ENCODE data around the gene UNC5C.
A peak's percentile ranks its signal among the peaks of the same experiment; 100 is the strongest.
"Not testable (repeated sequence)": the region's sequence is repeated elsewhere in the genome, so short reads cannot be mapped to it uniquely, and the experiment has no call there.

Gene UNC5C

DNA sequence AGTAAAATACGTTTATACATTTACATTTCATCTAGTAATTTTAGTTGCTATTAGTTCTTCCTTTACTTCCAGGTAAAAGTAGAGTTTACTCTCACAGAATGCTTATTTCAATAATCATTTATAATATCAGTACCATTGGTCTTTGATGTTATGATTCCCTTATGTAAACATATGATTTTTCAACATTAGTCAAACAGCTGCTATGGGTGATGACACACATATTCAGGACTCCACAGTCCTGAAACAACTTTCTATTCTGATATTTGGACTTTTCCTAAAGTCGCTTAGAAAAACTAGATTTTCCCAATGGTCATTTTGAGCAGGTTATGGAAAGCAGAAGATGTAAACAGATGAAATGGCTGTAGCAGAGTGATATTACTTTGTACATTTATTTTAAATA, 369.8 kb downstream of the UNC5C start:
- DNase-seq (ENCODE audit: low spot score): no peak

DNA sequence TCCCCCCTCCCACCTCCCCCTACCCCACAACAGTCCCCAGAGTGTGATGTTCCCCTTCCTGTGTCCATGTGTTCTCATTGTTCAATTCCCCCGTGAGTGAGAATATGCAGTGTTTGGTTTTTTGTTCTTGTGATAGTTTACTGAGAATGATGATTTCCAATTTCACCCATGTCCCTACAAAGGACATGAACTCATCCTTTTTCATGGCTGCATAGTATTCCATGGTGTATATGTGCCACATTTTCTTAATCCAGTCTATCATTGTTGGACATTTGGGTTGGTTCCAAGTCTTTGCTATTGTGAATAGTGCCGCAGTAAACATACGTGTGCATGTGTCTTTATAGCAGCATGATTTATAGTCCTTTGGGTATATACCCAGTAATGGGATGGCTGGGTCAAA, 377.4 kb downstream of the UNC5C start:
- DNase-seq (ENCODE audit: low spot score): not testable (repeated sequence)

DNA sequence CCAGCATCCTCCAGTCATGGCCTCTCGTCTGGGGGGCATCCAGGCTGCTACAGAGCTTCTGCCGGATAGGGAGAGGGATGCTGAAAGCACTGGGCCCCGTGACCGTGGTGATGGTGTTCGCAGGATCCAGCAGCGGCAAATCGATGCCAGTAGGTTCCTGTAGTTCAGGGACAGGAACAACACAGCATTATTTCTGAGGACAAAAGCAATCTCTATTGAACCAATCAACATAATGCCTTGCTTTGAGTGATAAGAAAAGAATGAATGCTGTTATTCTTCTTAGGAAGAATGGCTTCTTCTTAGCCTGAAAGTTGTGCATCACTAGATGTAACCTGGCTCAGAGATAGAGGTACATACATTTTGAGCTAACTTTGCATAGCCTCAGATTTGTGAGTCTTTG, 378.6 kb downstream of the UNC5C start:
- no peak for DNase-seq (ENCODE audit: low spot score)

DNA sequence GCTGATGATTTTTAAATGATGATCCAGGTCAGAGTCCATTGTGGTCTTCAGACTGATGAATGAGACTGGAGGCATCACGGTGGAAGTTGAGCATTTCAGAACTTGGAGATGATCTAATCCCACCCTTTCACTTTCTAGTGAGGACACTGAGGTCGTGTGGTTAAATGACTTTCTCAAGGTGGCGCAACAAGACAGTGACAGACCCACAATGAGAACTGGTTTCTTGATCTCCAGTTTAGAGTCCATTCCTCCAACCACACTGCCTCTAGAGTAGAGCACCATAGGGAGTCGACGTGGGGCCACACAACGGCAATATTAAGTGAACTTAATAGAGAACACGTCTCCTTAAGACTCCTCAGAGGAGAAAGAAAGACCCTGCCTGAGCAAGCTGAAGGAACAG, 381.0 kb downstream of the UNC5C start:
- DNase-seq (ENCODE audit: low spot score): no peak

DNA sequence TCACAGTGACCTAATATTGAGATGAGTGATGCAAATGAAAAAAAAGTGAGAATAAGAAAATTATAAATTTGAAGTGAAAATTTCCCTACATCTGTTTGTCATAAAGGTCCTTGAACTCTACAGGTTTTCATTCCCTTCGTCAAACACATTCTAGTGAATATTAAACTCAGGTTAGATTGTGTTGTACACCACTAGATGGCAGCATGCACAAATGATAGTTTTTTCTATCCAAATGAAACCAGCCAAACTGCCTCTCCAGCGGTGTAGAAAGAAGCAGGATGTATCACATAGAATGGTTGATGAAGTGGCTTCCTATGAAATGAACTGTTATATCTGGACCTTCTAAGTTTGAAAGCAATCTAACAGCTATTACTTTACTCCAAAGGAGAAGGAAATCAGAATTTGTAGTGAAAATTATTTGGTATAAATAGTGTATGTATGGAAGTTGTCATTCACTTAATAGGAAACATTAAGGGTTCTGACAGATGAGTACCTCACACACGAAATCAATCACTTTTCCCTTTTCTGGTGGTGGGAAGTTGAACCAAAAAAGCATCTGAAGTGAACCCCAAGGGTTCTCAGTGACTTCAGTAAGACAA, 382.7 kb downstream of the UNC5C start:
- peak; percentile 69 for DNase-seq (ENCODE audit: low spot score)

DNA sequence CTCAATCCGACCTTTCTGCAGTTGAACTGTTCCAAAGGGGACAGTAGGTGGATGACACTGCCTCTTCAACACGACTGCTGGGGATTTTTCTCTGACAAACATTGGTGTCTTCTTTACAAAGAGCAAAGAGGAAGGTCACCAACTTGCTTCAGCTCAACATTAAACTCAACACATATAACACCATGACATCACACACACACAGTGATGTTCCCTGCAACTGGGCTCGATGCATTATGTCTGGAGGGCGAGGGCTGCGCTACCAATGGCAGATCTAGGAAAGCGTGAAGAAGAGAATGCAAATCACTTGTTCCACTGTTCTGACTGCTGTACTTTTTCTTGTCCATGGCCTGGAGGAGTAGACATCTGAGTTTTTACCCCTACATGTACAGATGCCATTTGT, 385.9 kb downstream of the UNC5C start:
- DNase-seq (ENCODE audit: low spot score): no peak

DNA sequence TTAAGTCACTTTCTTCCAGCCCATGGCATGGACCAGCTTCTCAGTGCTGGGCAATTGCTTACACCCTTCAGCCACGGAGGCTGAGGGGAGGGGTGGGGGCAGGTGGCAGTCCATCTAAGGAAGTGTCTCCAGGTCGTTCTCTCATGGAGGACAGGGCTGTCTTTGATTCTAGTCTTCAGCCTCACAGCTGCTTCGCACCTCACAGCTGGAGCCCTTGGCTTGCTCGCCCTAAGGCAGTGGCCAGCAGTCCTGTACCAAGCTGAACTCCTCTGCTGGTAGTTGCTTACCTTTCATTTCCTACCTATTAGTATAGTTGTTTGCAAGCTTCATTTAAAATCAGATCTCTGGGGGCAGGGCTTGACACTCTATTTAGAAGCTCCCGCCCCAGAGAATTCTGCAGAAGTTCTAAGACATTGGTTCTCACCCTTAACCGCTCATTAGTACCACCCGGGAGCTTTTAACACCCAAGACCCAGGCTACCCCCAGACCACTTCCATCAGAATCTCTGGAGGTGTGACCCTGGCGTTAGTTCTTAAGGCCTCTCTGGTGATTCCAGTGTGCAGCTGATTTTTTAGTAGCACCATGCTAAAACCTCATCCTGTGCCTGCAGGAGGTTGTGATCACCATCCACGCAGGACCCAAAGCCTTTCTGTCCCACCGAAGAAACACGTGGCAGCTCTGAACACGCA, 386.8 kb downstream of the UNC5C start:
- DNase-seq (ENCODE audit: low spot score): no peak

DNA sequence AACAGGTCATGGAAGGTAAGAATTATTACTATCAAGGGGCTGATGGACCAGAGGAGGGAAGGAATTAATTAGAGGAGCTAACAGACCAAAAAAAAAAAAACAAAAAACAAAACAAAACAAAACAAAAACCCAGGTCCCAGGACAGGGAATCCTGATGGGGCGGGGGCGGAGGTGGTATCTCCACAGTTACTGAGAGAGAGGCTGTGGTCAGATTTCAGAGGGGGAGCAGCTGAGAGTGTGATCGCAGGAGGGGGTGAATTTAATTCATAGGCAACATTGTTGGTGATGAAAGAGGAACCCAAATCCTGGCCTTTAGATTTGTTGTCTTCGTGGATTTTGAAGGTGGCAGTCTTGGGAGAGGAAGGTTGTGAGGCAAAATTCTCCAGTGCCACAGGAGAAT, 389.4 kb downstream of the UNC5C start:
- no peak for DNase-seq (ENCODE audit: low spot score)

DNA sequence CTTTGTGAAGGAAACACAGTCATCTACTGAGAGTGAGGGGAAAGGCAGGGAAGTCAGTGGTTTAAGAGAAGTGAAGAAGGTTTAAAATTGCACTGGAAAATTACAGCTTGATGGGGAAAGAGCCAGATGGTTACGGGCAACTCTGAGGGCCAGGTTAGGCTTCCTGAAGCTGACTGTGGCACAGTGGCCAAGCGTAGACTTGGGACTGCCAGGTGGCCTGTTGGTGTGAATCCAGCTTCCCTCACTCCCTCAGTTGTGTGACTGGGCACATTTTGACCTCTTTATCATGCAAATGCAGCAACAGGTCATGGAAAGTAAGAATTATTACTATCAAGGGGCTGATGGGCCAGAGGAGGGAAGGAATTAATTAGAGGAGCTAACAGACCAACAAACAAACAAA, 390.1 kb downstream of the UNC5C start:
- no peak for DNase-seq (ENCODE audit: low spot score)

DNA sequence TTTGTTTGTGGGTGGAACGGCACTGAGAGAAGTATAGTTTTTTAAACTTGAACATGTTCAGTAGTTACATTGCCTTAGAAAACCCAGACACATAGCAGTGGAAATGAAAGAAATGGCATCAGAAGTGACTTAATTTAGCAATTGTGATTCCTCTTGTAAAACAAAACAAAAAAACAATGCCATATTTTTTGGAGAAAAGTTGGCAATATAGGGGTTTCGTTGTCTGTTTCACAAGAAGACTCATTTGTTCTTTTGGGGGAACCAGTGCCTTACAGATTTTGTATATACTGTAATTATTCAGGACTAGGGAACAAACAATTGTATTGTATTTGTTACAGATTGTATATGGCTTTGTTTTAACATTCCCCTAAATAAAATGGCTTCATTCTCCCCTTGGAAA, 390.7 kb downstream of the UNC5C start:
- no peak for DNase-seq (ENCODE audit: low spot score)

DNA sequence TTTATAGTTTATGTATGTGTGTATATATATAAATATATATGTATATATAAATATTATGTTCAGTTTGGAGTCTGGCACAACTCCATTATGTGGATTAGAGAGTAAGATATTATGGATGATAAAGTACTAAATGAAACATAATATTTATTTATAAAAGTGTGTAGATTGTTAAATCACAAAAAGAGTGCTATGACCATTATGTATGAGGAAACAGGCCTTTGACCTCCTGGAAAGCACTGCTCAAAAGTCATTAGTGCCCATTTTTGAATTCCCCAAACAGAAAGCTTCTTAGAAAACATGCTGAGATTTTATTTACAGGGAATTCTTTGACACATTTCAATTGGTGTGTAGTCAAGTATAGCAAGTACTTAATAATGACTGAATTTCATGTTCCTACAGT, 391.2 kb downstream of the UNC5C start:
- no peak for DNase-seq (ENCODE audit: low spot score)

DNA sequence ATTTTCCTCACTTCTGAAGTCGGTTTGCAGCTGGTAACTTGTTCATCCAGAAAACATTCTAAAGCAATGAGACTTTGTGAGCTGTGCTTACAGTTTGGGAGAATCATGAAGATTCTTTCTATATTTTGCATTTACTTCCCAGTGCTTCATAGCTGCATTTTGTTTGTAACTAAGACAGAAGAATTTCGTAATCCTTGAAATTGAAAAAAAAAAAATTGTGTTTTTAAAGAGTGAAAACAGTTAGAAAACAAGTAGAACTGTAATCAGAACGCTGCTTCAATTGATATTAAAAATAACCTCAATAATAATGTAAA, 392.4 kb downstream of the UNC5C start:
- DNase-seq (ENCODE audit: low spot score): no peak

DNA sequence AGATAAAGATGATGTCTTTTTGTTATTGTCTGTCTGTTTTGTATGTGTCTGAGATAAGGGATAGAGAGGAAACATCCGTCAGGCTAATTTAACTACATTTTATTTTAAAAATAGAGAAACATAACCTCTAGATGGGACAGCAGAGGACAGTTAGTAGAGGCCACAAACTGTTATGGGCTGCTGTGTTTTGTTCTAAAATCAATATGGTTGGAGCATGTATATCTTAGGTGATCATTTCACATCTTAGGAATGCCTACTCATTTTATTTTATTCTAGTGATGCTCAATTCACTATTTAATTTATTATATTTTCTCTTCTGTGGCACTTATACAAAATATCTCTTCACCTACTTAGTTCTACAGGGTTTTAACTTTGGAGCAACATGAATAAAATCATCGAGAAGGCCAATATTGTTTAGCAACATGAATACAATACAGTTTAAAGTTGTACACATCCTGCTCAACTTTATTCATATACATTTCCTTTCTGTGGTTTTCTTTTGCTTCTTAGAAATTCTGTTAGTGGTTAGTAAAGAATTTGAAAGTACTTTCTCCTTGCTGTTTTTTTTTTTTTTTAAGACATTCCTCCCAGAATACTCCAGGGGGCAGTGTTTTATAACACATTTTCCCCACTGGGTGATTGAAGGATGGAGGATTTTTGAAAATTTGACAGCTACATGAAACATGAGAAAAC, 392.9 kb downstream of the UNC5C start:
- DNase-seq (ENCODE audit: low spot score): peak; percentile 44

DNA sequence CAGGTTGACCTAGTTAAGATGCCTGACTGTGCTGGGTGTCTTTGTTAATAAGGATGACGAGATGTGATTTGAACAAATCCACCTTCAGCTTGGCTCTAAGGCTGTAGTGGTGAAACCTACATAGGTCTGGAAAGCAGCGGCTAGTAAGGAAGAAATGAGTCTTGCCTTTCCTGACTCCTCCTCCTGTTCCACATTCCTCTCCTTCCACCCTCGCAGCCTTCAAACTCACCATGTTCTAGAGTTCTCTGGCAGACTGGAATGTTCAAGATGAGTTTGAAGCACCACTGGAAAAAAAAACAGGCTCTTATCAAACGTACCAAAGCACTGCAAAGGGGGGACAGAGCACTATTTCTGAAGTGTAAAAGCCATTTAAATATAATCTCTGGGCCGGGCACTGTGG, 395.6 kb downstream of the UNC5C start:
- no peak for DNase-seq (ENCODE audit: low spot score)

DNA sequence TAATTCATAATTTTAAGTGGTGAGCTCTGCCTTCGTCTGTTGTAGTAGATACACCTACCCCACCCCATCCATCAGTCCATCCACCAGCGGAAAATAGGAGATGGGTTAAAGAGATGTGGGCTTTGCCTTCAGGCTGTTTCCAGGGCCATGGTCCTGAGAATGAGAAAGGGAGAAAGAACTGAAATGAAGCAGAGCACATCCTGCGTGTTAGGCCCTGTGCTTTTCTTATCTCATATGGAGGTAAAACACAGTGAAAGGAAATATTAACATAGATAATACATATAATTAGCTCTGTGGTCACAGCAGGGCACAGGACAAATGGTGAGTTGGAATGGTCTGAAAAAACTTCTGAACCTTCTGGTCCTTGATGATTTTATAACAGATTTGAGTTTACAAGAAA, 397.5 kb downstream of the UNC5C start:
- DNase-seq (ENCODE audit: low spot score): no peak

DNA sequence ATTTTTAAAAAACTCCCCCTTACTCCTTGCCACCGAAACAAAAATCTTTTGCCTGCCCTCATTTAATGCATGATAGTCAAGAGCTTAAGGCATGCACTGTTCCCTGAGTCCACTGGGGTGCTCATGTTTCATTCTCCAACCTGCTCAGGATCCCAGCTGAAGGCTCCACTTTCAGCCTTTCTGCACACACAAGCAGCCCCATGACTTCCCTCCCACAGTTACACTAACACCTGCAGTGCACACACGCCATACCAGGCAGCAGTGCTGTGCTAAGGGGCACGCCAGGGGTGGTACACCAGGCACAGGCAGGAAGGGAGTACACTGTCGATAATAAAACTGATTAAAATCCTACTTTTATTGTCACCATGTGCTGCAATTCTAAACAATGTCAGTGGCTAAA, 405.8 kb downstream of the UNC5C start:
- no peak for DNase-seq (ENCODE audit: low spot score)

DNA sequence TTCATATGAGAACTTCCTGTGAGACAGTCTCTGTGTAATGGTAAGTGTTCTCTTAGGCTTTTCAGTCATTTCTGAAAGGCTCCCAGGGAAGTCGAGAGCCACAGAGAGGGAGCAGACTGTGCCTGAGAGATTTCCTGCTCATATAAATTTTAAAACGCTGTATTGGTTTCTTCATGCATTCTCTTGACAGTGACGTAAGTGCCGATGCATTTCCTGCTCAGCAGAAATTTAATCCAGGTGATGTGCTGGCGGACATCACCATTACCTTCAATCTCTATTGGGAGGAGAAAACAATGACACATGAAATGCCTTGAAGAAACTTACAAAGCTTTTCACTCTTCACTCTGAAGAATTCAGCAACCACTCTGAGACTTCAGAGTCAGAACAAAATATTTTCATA, 407.4 kb downstream of the UNC5C start:
- DNase-seq (ENCODE audit: low spot score): no peak

DNA sequence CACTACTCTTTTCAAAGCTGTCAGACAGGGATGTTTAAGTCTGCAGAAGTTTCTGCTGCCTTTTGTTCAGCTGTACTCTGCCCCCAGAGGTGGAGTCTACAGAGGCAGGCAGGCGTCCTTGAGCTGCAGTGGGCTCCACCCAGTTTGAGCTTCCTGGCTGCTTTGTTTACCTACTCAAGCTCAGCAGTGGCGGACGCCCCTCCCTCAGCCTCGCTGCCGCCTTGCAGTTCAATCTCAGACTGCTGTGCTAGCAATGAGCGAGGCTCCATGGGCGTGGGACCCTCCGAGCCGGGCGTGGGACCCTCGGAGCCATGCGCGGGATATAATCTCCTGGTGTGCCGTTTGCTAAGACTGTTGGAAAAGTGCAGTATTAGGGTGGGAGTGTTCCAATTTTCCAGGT, 409.3 kb downstream of the UNC5C start:
- not testable (repeated sequence) for DNase-seq (ENCODE audit: low spot score)

DNA sequence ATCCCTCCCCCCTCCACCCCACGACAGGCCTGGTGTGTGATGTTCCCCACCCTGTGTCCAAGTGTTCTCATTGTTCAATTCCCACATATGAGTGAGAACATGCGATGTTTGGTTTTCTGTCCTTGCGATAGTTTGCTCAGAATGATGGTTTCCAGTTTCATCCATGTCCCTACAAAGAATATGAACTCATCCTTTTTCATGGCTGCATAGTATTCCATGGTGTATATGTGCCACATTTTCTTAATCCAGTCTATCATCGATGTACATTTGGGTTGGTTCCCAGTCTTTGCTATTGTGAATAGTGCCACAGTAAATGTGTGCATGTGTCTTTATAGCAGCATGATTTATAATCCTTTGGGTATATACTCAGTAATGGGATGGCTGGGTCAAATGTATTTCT, 414.8 kb downstream of the UNC5C start:
- DNase-seq (ENCODE audit: low spot score): not testable (repeated sequence)

DNA sequence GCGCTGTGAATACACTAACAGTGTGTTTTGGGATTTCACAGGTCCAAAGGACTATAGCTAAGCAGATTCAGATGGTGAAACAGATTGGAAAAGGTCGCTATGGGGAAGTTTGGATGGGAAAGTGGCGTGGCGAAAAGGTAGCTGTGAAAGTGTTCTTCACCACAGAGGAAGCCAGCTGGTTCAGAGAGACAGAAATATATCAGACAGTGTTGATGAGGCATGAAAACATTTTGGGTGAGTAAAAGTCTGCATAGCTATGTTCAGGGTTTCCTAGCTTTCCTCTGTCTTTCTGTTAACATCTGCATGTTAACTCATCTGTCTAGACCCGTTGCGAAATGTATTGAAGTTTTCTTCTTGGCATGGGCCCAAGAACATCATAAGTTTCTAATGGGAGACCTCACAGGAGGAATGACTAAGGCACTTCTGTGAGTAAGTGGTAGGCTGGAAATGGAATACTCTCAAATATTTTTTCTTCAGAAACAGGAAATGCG, 418.9 kb downstream of the UNC5C start:
- peak; percentile 98 for DNase-seq (ENCODE audit: low spot score)

DNA sequence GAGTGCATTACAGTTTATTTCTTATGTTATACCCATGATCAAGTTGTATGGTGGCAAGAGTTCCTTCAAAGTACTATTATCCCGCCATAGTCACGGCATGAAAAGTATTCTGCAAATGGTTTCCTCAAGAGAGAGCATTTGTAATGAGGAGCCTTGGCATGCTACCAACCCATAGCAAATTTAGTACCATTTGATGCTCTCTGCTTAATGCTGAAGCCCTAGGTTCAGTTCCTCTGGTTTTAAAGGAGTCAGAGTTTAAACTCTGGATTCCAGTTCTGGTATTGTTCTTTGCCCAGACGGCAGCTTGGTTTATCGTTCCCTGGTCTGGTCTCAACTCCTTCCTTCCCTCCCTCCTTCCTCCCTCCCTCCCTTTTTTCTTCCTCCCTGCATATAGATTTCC, 419.7 kb downstream of the UNC5C start:
- DNase-seq (ENCODE audit: low spot score): no peak

DNA sequence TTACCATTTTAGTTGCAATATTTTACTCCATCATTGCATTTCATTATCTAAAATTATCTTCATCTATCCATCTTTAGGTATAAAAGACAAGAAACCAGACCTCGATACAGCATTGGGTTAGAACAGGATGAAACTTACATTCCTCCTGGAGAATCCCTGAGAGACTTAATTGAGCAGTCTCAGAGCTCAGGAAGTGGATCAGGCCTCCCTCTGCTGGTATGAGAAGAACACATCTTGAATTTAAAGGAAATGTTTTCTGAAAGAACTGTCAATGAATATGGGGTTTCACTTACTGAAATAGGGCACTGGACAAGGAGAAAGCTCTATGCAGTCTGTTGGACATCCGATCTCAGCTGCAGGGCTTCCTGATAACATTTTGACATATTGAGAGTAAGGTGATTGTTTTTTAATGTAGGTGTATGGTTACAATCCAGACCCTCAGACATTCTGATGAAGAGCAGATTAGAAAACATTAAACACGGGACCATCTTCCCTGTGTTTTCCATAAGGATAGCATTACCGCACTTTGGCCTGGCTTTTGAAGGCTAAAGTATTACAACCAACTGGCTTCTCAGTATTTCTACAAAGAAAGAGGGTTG, 423.8 kb downstream of the UNC5C start:
- DNase-seq (ENCODE audit: low spot score): peak; percentile 59

DNA sequence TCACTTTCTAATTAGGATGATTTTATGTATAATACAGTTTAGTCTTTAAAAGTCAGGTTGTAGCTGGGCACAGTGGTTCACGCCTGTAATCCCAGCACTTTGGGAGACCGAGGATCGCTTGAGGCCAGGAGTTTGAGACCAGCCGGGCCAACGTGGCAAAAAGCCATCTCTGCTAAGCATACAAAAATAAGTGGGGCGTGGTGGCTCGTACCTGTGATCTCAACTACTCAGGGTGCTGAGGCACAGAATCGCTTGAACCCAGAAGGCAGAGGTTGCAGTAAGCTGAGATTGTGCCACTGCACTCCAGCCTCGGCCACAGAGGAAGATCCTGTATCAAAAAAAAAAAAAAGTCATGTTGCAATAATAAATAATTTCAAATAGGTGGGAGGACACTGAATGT, 426.8 kb downstream of the UNC5C start:
- DNase-seq (ENCODE audit: low spot score): no peak

Measured in kidney capillary endothelial cell (primary cell).